Measurements from ENCODE around the gene TSPO.

GRCh38 chr22:43208703-43209522 is 57.6 kb downstream of the TSPO start:
- TF ChIP-seq POLR2A (IDR thresholded peaks at IDR 0.05), result no peak
- TF ChIP-seq CTCF (IDR thresholded peaks at IDR 0.05), result no peak
- TF ChIP-seq POLR2AphosphoS5 (IDR thresholded peaks at IDR 0.05), result no peak
- no peak for TF ChIP-seq EP300 (IDR thresholded peaks at IDR 0.05)
